K562 (cell line): Measurements from ENCODE around the gene HNRNPU. TPM values are rescaled to one million over a fixed set of nuclear protein-coding genes. Genes with fewer than 3 reads are reported as not detected.

Experiments
- ATAC-seq: fragments of 200-7000 bp; cut with Tn5 transposase; 3 replicates; pipeline ENCODE4 v1.9.1; 2020; ENCODE audit warnings: moderate library complexity
- BruUV-seq: library from RNA; stranded (reverse); fragments of 400-500 nt; replicated peaks from 2 replicates; lab custom pipeline; 2021; lab: Mats Ljungman, UMichigan
- CTCF ChIA-PET: fragments of 300-600 bp; formaldehyde crosslinking; extraction: SDS; loops from one replicate; lab custom pipeline; 2021; ENCODE audit warnings: low intra/inter-chr PET ratio; lab: Yijun Ruan, JAX
- POLR2A ChIA-PET: fragments of 300-600, 350-650 bp; sonication (Branson Sonifier 250); formaldehyde crosslinking; extraction: SDS; loops from one replicate; lab custom pipeline; 2021; ENCODE audit warnings: antibody characterized with exemption, inconsistent platforms; lab: Yijun Ruan, JAX
- DNase-seq, 4 experiments: peaks; one replicate each; pipeline versions ENCODE4 v3.0.0 to v3.0.0-alpha.2; 2011 to 2018; ENCODE audit warnings: low spot score in 3 of 4, mixed read lengths in 3 of 4; ENCODE audit errors: extremely low read depth in 1 of 4
- FAIRE-seq: peaks from 2 replicates; lab custom pipeline; 2011; peaks lifted over from hg19 to GRCh38; lab: Jason Lieb, UNC
- H2AFZ ChIP-seq: 2 replicates; pipeline ENCODE4 v1.6.0; 2011; ENCODE audit warnings: low read depth, low read length, control low read depth, inconsistent platforms
- H3K27ac ChIP-seq: fragments of 200-600 bp; 3 replicates; pipeline ENCODE4 v1.8.0; 2011; ENCODE audit warnings: low read depth, mild to moderate bottlenecking, control low read depth, inconsistent platforms, low read length, moderate library complexity, mixed read lengths; ENCODE audit errors: extremely low read depth
- H3K27me3 ChIP-seq, 2 experiments: fragments of 300-600 bp in 1 of 2; 2 replicates in 1 of 2; 3 replicates in 1 of 2; pipeline versions ENCODE4 v1.6.0 to v1.8.0; 2011; ENCODE audit warnings: inconsistent platforms in 2 of 2, low read length in 2 of 2, mild to moderate bottlenecking in 1 of 2, mixed read lengths in 1 of 2, moderate library complexity in 1 of 2; ENCODE audit not compliant: control insufficient read depth in 2 of 2, insufficient read depth in 2 of 2
- H3K36me3 ChIP-seq: fragments of 300-600 bp; 3 replicates; pipeline ENCODE4 v1.8.0; 2011; ENCODE audit warnings: mild to moderate bottlenecking, low read length, inconsistent platforms; ENCODE audit not compliant: control insufficient read depth, insufficient read depth
- H3K4me1 ChIP-seq, 2 experiments: fragments of 200-600 bp in 1 of 2; replicated peaks in 1 of 2; 2 replicates in 1 of 2; 3 replicates in 1 of 2; pipeline versions ENCODE4 v1.5.1 to v1.8.0; 2011; ENCODE audit warnings: inconsistent platforms in 2 of 2, low read length in 2 of 2, mild to moderate bottlenecking in 1 of 2, mixed read lengths in 1 of 2, moderate library complexity in 1 of 2; ENCODE audit not compliant: control insufficient read depth in 2 of 2, insufficient read depth in 2 of 2
- H3K4me2 ChIP-seq: 2 replicates; pipeline ENCODE4 v1.6.1; 2011; ENCODE audit warnings: low read length, control low read depth, inconsistent platforms, mixed read lengths; ENCODE audit not compliant: insufficient read depth
- H3K4me3 ChIP-seq: fragments of 200-600 bp; sonication (generic), shearing (Covaris generic); 2 replicates; pipeline ENCODE4 v1.5.1; 2016; ENCODE audit warnings: control low read depth, inconsistent platforms
- H3K79me2 ChIP-seq: fragments of 200-600 bp; 3 replicates; pipeline ENCODE4 v1.8.0; 2011; ENCODE audit warnings: low read length, inconsistent platforms; ENCODE audit not compliant: control insufficient read depth, insufficient read depth
- H3K9ac ChIP-seq, 2 experiments: 2 replicates each; pipeline versions ENCODE4 v1.6.0 to v1.6.1; 2011; ENCODE audit warnings: low read depth in 2 of 2, low read length in 2 of 2, control low read depth in 1 of 2, inconsistent platforms in 1 of 2, mild to moderate bottlenecking in 1 of 2, mixed read lengths in 1 of 2; ENCODE audit not compliant: insufficient read depth in 1 of 2
- H3K9me1 ChIP-seq: one replicate; pipeline ENCODE4 v1.6.0; 2011; ENCODE audit warnings: inconsistent platforms, mild to moderate bottlenecking, low read length, moderate library complexity; ENCODE audit not compliant: control insufficient read depth, insufficient read depth
- H3K9me3 ChIP-seq: replicated peaks from 2 replicates; pipeline ENCODE4 v1.5.1; 2011; ENCODE audit warnings: low read depth, low read length, inconsistent platforms; ENCODE audit not compliant: control insufficient read depth, insufficient read depth
- H4K20me1 ChIP-seq: replicated peaks from 2 replicates; pipeline ENCODE4 v1.6.1; 2011; ENCODE audit warnings: low read length, inconsistent platforms, mixed read lengths; ENCODE audit not compliant: control insufficient read depth, insufficient read depth
- E2F5 ChIP-seq: sonication (generic); formaldehyde crosslinking; IDR thresholded peaks from 2 replicates; pipeline ENCODE4 v1.8.0; 2022; ENCODE audit warnings: mild to moderate bottlenecking, missing genetic modification reagents
- EHMT2 ChIP-seq: fragments of 450-650 bp; IDR thresholded peaks from 2 replicates; pipeline ENCODE4 v1.6.1; 2018; ENCODE audit warnings: antibody characterized with exemption
- HDAC8 ChIP-seq: fragments of 450-650 bp; IDR thresholded peaks from 2 replicates; pipeline ENCODE4 v1.6.1; 2016; ENCODE audit warnings: mild to moderate bottlenecking, missing genetic modification characterization, moderate library complexity, missing compliant biosample characterization
- HMGN3 ChIP-seq: IDR thresholded peaks from 2 replicates; pipeline ENCODE4 v1.6.1; 2011; ENCODE audit warnings: borderline replicate concordance, low read depth, mild to moderate bottlenecking, mixed read lengths, low read length; ENCODE audit not compliant: insufficient read length; ENCODE audit errors: extremely low read depth
- MTA1 ChIP-seq: fragments of 450-650 bp; IDR thresholded peaks from 2 replicates; pipeline ENCODE4 v1.6.1; 2017; ENCODE audit warnings: borderline replicate concordance
- NFATC3 ChIP-seq: fragments of 450-650 bp; IDR thresholded peaks from 2 replicates; pipeline ENCODE4 v1.6.1; 2017; ENCODE audit warnings: mild to moderate bottlenecking
- PCBP2 ChIP-seq: fragments of 200-400 bp; formaldehyde crosslinking; IDR thresholded peaks from 2 replicates; pipeline ENCODE4 v1.6.1; 2018; ENCODE audit warnings: low read length, low read depth, mild to moderate bottlenecking, moderate library complexity; ENCODE audit not compliant: poor library complexity, severe bottlenecking
- POLR2H ChIP-seq: IDR thresholded peaks from 2 replicates; pipeline ENCODE4 v1.6.1; 2016; ENCODE audit warnings: missing genetic modification characterization, low read depth, mild to moderate bottlenecking, control low read depth, missing compliant biosample characterization, moderate library complexity
- POLR3G ChIP-seq: IDR thresholded peaks from 2 replicates; pipeline ENCODE4 v1.6.1; 2011; ENCODE audit not compliant: insufficient read length, insufficient replicate concordance; ENCODE audit errors: extremely low read depth
- REST ChIP-seq, 2 experiments: fragments of 450-650 bp; formaldehyde crosslinking in 1 of 2; IDR thresholded peaks; 2 replicates each; pipeline versions ENCODE4 v1.4.0 to v1.6.1; 2014 to 2020; ENCODE audit warnings: mild to moderate bottlenecking in 2 of 2, borderline replicate concordance in 1 of 2, low read depth in 1 of 2
- ZNF175 ChIP-seq: fragments of 200-800 bp; sonication (Bioruptor generic); IDR thresholded peaks from 2 replicates; pipeline ENCODE4 v1.6.1; 2016; ENCODE audit warnings: low read depth, mild to moderate bottlenecking, missing genetic modification characterization, missing compliant biosample characterization
- ZNF699 ChIP-seq: fragments of 250-450 bp; sonication (Bioruptor Pico); IDR thresholded peaks from 2 replicates; pipeline ENCODE4 v1.8.0; 2021; ENCODE audit warnings: mild to moderate bottlenecking, moderate library complexity; ENCODE audit not compliant: insufficient replicate concordance
- ZSCAN29 ChIP-seq: fragments of 450-650 bp; IDR thresholded peaks from 2 replicates; pipeline ENCODE4 v1.6.1; 2017
- WGBS: fragments of 100-300 bp; shearing (Covaris generic); methylation state at CpG from one replicate; pipeline ENCODE4 v1.1.6; 2016; ENCODE audit warnings: low coverage, mixed read lengths; ENCODE audit not compliant: insufficient coverage; ENCODE audit errors: missing lambda C conversion rate; 5-methylcytosine and 5-hydroxymethylcytosine counted together
- in situ Hi-C: fragments of 300-500 bp; cut with MboI; formaldehyde crosslinking; loops from 4 replicates; pipeline ENCODE4 v1.15.0; 2018; ENCODE audit warnings: inconsistent platforms, mixed read lengths
- intact Hi-C: fragments of 100-400 bp; cut with micrococcal nuclease; formaldehyde crosslinking; loops from 2 replicates; pipeline ENCODE4 v1.14.2; 2022
- polyA plus RNA-seq, 8 experiments: library from polyadenylated mRNA; depleted of rRNA in 4 of 8; stranded (reverse) in 5 of 8; unstranded in 3 of 8; fragments of >200 nt; fragmentation: Nextera tagmentation in 2 of 8; fragmentation: Illumina TruSeq in 1 of 8; extraction: Ambion mirVana in 2 of 8; extraction: Trizol in 1 of 8; gene quantifications; 2 replicates each; pipeline versions ENCODE4 v1.2.1 to v1.2.3, GENCODE V29; 2011 to 2014; ENCODE audit warnings: inconsistent platforms in 1 of 8, missing spikeins in 1 of 8
- total RNA-seq, 7 experiments: library from RNA; depleted of rRNA in 6 of 7; stranded (reverse); fragments of >200 nt in 6 of 7; fragmentation: Illumina TruSeq in 2 of 7; extraction: Trizol in 2 of 7; gene quantifications; 2 replicates each; pipeline versions ENCODE4 v1.2.1 to v1.2.3, GENCODE V29; 2011 to 2021; ENCODE audit warnings: low replicate concordance in 1 of 7

HNRNPU gene
- total and polyA plus RNA-seq, 9 of the 15 experiments (the other 6 are each of a cell fraction or from before 2014, with no cell fraction given): 159 to 777 (median 577) TPM

GRCh38 chr1:244813327-244813726 is 51.0 kb downstream of the HNRNPU start:
- no peak overlapping the region for H3K4me3 ChIP-seq
- H3K27me3 ChIP-seq: peaks cover 44 to 46% of the 10 kb centered on the region in 2 experiments
- no peaks in the 10 kb centered on the region for H3K79me2 ChIP-seq
- no peak for DNase-seq
- POLR2A ChIA-PET: interaction anchor here (0.5 to 1.6 kb wide), 6 partner anchors 18 to 163 kb away, joined by 3 to 4 read pairs (median 3); no protein-coding TSS in a partner anchor
- BruUV-seq: no TSS peak
- intact Hi-C loops (no loop called here), in situ Hi-C loops (no loop called here)
- CTCF ChIA-PET: no interaction called here
- peak; percentile 32; the same call in 2 of the 3 replicates for ATAC-seq
- peaks cover 0 to 4% of the 10 kb centered on the region in 2 experiments; a peak in 1 of 5 replicates for H3K4me1 ChIP-seq
- H3K9ac ChIP-seq: no peak overlapping the region
- H3K36me3 ChIP-seq: no peaks in the 10 kb centered on the region
- H3K9me1 ChIP-seq: no peaks in the 10 kb centered on the region
- H3K27ac ChIP-seq: no peak overlapping the region
- H2AFZ ChIP-seq: no peak overlapping the region
- H3K4me2 ChIP-seq: no peak overlapping the region
- 24% methylated on average over 6 of the region's 6 CpGs for WGBS
- FAIRE-seq: no peak
- no peaks in the 10 kb centered on the region for H3K9me3 ChIP-seq
- H4K20me1 ChIP-seq: no peaks in the 10 kb centered on the region
- TF ChIP-seq REST (IDR thresholded peaks at IDR 0.05; ENCODE audit: borderline replicate concordance) (peak; percentile 91), REST (CRISPR knock-in tag; IDR thresholded peaks at IDR 0.05; ENCODE audit: low read depth) (no peak), ZSCAN29 (no peak), MTA1 (no peak), E2F5 (0 out of 2 replicates have a peak, but pooled peaks have one; percentile 32), POLR2H (tag) (no peak), PCBP2 (no peak), POLR3G (no peak), HDAC8 (tag) (no peak), ZNF175 (no peak), EHMT2 (peak; percentile 79), NFATC3 (no peak), ZNF699 (no peak), HMGN3 (no peak)
